Retinal pigment epithelial cell (primary cell): ENCODE measurements around the gene PPP1R1A.

Source experiments
- DNase-seq: peaks from one replicate; pipeline ENCODE4 v3.0.0-alpha.2; 2010; ENCODE audit warnings: low read depth
- H3K4me3 ChIP-seq: 2 replicates; pipeline ENCODE4 v1.5.1; 2011; ENCODE audit warnings: mild to moderate bottlenecking, low read length, control low read depth, moderate library complexity
- TF ChIP-seq, protein P1 (sequence below): conservative IDR thresholded peaks from 2 replicates; pipeline ENCODE4 v1.5.1; 2011; ENCODE audit warnings: low read depth, low read length, control low read depth, inconsistent platforms

Gene PPP1R1A

DNA sequence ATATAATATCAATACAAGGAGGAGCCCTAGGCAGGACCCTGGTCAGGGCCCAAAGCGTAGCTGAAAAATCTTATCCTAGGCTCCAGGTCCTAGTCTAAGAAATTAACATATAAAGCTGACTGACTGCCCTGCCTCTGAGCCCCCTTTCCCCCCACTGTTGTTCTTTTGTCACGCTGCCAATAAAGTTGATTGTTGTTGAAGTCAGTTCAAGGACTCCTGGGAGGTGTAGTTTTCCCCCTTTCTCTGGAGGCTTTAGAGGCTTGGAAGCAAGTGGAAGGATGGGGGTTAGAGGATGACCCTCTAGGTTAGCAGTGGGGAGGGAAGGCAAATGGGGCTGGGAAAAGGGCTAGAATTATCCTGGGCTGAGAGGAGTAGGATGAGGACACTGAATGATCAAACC is 3.2 kb downstream of the PPP1R1A start:
- DNase-seq, result no peak
- no peak overlapping the region for H3K4me3 ChIP-seq
- TF ChIP-seq, protein P1, sequence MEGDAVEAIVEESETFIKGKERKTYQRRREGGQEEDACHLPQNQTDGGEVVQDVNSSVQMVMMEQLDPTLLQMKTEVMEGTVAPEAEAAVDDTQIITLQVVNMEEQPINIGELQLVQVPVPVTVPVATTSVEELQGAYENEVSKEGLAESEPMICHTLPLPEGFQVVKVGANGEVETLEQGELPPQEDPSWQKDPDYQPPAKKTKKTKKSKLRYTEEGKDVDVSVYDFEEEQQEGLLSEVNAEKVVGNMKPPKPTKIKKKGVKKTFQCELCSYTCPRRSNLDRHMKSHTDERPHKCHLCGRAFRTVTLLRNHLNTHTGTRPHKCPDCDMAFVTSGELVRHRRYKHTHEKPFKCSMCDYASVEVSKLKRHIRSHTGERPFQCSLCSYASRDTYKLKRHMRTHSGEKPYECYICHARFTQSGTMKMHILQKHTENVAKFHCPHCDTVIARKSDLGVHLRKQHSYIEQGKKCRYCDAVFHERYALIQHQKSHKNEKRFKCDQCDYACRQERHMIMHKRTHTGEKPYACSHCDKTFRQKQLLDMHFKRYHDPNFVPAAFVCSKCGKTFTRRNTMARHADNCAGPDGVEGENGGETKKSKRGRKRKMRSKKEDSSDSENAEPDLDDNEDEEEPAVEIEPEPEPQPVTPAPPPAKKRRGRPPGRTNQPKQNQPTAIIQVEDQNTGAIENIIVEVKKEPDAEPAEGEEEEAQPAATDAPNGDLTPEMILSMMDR, result no peak

DNA sequence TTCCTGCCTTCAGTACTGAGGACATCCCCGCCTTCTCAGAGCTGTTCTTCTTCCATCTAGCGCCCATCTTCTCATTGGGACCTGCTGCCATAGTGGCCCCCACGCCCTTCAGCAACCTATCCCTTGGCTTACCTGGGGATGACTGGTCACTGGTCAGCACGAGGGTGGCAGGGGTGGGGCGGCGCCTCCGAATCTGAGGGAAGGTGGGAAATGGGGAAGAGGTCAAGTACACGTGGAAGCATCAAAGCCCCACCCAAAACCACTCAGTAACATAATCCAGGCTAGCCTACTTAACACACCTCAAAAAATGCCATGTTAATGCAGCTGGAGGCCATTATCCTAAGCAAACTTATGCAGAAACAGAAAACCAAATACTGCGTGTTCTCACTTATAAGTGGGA is 4.3 kb downstream of the PPP1R1A start:
- H3K4me3 ChIP-seq, result no peak overlapping the region
- DNase-seq, result no peak
- TF ChIP-seq, protein P1, result no peak

DNA sequence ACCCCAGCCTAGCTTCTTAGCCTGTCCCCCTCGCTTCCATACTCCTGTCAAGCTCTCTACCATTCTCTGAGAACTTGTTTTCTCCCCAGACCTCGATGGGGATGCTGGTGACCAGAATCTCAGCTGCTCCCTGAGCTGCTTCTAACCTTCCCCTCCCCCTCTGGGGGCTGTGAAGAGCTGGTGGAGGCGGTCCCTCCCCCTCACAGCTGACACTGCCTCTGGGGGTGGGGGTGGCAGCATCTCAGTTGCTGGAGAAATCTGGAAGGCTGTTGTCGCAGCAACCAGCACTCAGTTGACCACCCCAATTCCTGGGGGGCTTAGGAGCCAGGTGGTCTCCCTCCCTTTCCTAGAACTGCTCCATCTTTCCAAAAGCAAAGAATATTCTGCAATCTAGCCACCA is 4.7 kb downstream of the PPP1R1A start:
- TF ChIP-seq, protein P1, result no peak

DNA sequence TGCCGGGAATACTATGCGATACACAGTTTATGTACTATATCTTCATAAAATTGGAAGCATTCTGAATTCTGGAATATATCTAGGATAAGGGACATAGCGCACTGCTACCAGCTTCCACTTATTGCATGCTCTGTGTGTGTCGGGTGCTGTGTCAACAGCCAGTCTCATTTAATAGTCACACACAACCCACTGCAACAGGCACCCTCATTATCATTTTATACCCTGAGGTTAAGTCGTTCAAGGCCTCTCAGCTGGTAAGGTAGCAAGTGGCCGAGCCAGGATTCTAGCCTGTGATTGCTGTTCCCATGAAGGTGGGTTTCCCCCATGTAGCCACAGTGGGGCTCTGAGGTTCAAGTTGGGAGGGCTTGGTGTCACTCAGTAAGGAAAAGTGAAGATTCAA is 7.0 kb downstream of the PPP1R1A start:
- TF ChIP-seq, protein P1, result no peak
- no peak overlapping the region for H3K4me3 ChIP-seq
- no peak for DNase-seq

More for the DNA sequence above, 4.7 kb downstream of the PPP1R1A start:
- no peak for DNase-seq
- H3K4me3 ChIP-seq, result no peak overlapping the region

DNA sequence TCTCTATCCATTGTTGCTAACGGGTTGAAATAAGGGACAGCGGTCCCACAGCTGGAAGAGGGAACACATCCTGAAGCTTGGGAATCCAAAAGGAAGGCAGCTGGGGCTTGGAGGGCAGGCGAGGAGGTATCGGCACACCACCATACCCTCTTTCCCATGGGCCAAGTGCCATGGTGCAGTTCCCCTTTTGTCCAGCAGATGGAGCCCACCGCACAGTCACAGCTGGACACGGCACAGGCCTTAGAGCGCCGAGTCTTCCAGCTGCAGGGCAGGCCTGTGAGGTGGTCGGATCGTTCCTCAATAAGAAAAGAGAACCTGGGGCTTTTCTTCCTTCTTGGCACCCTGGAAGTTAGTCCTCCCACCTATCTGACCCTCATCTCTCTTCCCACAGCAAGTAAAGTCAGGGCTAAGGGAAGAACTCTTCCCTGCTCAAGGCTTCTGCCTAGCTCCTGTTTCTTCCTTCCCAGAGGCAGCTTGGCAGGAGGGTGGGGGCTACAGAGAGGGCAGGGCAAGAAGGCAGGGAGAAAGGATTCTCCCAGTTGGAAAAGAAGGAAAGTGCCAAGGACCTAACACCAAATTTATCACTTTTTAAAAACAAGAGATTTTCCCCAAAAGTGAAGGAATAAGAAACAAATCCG is 8.6 kb downstream of the PPP1R1A start:
- TF ChIP-seq, protein P1, result peak; percentile 99
- DNase-seq, result no peak
- H3K4me3 ChIP-seq, result no peak overlapping the region

DNA sequence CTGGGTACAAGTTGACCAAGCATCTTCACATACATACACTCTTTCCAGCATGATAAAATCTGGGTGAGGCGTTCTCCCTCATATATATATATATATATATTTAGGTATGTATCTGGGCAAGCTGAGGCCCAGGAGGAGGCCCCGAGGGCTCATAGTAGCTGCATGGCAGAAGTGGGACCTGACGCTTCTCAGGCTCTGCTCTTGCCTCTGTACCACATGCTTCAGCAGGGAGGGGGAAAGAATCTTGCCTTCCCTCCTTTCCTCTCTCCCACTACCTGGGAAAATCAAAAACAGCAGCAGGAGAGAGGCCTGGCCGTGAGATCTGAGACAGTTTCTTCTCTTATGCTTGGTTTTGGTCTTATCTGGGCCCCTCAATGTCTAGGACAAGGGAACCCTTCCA is 9.2 kb downstream of the PPP1R1A start:
- no peak for DNase-seq
- TF ChIP-seq, protein P1, result no peak
- H3K4me3 ChIP-seq, result no peak overlapping the region

DNA sequence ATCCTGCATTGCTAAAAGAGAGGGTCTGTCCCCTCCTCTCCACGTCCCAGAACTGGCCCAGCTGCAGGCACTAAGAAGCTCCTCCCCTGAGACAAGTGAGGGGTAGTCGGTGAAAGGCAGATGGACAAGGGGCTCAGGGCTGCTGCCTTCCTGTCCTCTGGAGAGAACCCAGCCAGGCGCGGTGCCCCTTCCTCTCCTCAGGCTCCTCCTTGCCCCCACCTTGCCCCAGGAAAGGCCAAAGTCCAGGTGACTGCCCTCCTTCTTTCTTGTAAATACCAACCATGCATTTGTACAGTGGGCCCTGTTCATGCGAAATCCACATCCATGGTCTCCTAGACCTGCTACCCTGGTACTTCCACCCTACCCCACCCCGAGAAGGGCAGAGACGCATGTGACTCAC is 9.7 kb downstream of the PPP1R1A start:
- no peak overlapping the region for H3K4me3 ChIP-seq
- DNase-seq, result no peak
- TF ChIP-seq, protein P1, result no peak
